ENCODE data around the gene ABCC6. TPM values are rescaled to one million over a fixed set of nuclear protein-coding genes. Genes with fewer than 3 reads are reported as not detected.
"Not testable (repeated sequence)": the region's sequence is repeated elsewhere in the genome, so short reads cannot be mapped to it uniquely, and the experiment has no call there.

ABCC6 gene
- total and polyA plus RNA-seq, 8 donors = 12.4 to 44.0 (median 16.2) TPM

GRCh38 chr16:16202400-16203143 lies 20.7 kb downstream of the ABCC6 start:
- intact Hi-C loops (cut with DNase I); H3K4me3 ChIP-seq; H3K27ac ChIP-seq; H3K36me3 ChIP-seq; H3K9me3 ChIP-seq; H3K4me1 ChIP-seq; H3K27me3 ChIP-seq: not testable (repeated sequence)
- peak; percentile 28 to 39 for TF ChIP-seq CTCF (IDR thresholded peaks at IDR 0.05)
- DNase-seq (peak in 3 of 4 donors; percentile 16 to 47 (median 41)), ATAC-seq (peak; percentile 76)

GRCh38 chr16:16201880-16202279 lies 21.4 kb downstream of the ABCC6 start:
- DNase-seq = peak in 1 of 4 donors; percentile 16
- H3K27me3 ChIP-seq; H3K9me3 ChIP-seq; intact Hi-C loops (cut with DNase I); H3K4me1 ChIP-seq; H3K36me3 ChIP-seq; ATAC-seq; H3K27ac ChIP-seq; H3K4me3 ChIP-seq: not testable (repeated sequence)

GRCh38 chr16:16200391-16200790 lies 22.9 kb downstream of the ABCC6 start:
- H3K4me1 ChIP-seq; ATAC-seq; H3K36me3 ChIP-seq; H3K27me3 ChIP-seq; intact Hi-C loops (cut with DNase I); H3K4me3 ChIP-seq; H3K9me3 ChIP-seq; H3K27ac ChIP-seq: not testable (repeated sequence)
- peak in 1 of 4 donors; percentile 14 for DNase-seq

GRCh38 chr16:16199428-16199827 lies 23.9 kb downstream of the ABCC6 start:
- DNase-seq; H3K36me3 ChIP-seq; H3K27me3 ChIP-seq; intact Hi-C loops (cut with DNase I); H3K4me3 ChIP-seq; H3K27ac ChIP-seq; H3K4me1 ChIP-seq; H3K9me3 ChIP-seq: not testable (repeated sequence)
- peak; percentile 28 for ATAC-seq

- no peak for DNase-seq
- ATAC-seq = no peak
- intact Hi-C loops (cut with DNase I) = no loop called here
- H3K36me3 ChIP-seq = no peaks in the 10 kb centered on the region
- no peaks in the 10 kb centered on the region for H3K27me3 ChIP-seq
- H3K27ac ChIP-seq = no peak overlapping the region
- H3K9me3 ChIP-seq = no peaks in the 10 kb centered on the region
- no peak overlapping the region for H3K4me3 ChIP-seq
- TF ChIP-seq CTCF (IDR thresholded peaks at IDR 0.05) = no peak
- H3K4me1 ChIP-seq = no peaks in the 10 kb centered on the region
These were observed 25.3 kb downstream of the ABCC6 start for GRCh38 chr16:16197966-16198365.

- TF ChIP-seq CTCF (IDR thresholded peaks at IDR 0.05) = no peak
- Histone ChIP-seq H3K27ac (no peak overlapping the region), H3K4me1 (no peaks in the 10 kb centered on the region), H3K9me3 (no peaks in the 10 kb centered on the region), H3K36me3 (no peaks in the 10 kb centered on the region), H3K4me3 (no peak overlapping the region), H3K27me3 (no peaks in the 10 kb centered on the region)
- intact Hi-C loops (cut with DNase I) = no loop called here
- no peak for ATAC-seq
- DNase-seq = no peak
These were observed 26.0 kb downstream of the ABCC6 start for GRCh38 chr16:16197331-16197730.

- ATAC-seq (no peak), DNase-seq (no peak)
- TF ChIP-seq CTCF (IDR thresholded peaks at IDR 0.05) = no peak
- Histone ChIP-seq H3K27me3 (no peaks in the 10 kb centered on the region), H3K36me3 (no peaks in the 10 kb centered on the region), H3K27ac (no peak overlapping the region), H3K4me1 (no peaks in the 10 kb centered on the region), H3K9me3 (no peaks in the 10 kb centered on the region), H3K4me3 (no peak overlapping the region)
- intact Hi-C loops (cut with DNase I) = no loop called here
These were observed 27.2 kb downstream of the ABCC6 start for GRCh38 chr16:16196099-16196498.

Data from left lung (tissue), 10 donors.